SK-N-MC (cell line): ENCODE measurements around the gene MKRN3.

Source experiments
- EZH2 ChIP-seq: fragments of 200-600 bp; sonication (generic); IDR thresholded peaks from one replicate; pipeline ENCODE4 v1.6.1; 2017; ENCODE audit warnings: antibody characterized with exemption
- FOXP2 ChIP-seq: optimal IDR thresholded peaks from 2 replicates; pipeline ENCODE3; 2011; ENCODE audit warnings: mild to moderate bottlenecking, moderate library complexity; ENCODE audit not compliant: insufficient read depth; ENCODE audit errors: extremely low read length, control extremely low read depth
- POLR2AphosphoS5 ChIP-seq: IDR thresholded peaks from 2 replicates; pipeline ENCODE4 v1.6.1; 2012; ENCODE audit warnings: mild to moderate bottlenecking, low read depth, low read length, borderline replicate concordance

GRCh38 chr15:23566071-23566554 is 639 bp downstream of the MKRN3 start:
- TF ChIP-seq POLR2AphosphoS5 (no peak), EZH2 (no peak), FOXP2 (no peak)
